Measurements from ENCODE around the gene ASXL1. TPM values are rescaled to one million over a fixed set of nuclear protein-coding genes. Genes with fewer than 3 reads are reported as not detected.

Gene ASXL1
- total and polyA plus RNA-seq, 2 donors from 2014 or later: 16.2 to 71.1 TPM

- H3K4me3 ChIP-seq (ENCODE audit: low read length in 3 of 3): no peak overlapping the region
- FAIRE-seq (no peak), DNase-seq (no peak)
- H3K27ac ChIP-seq (ENCODE audit: low read depth in 2 of 2, low read length in 2 of 2): no peak overlapping the region
- no peaks in the 10 kb centered on the region for H3K27me3 ChIP-seq (ENCODE audit: control insufficient read depth, insufficient read depth, low read length)
- intact Hi-C loops (cut with DNase I): no loop called here
- H3K4me1 ChIP-seq (ENCODE audit: control insufficient read depth in 2 of 3, insufficient read depth in 2 of 3, low read depth in 1 of 3, low read length in 3 of 3): no peaks in the 10 kb centered on the region
- H3K9me3 ChIP-seq (ENCODE audit: control insufficient read depth in 2 of 3, insufficient read depth in 1 of 3, low read length in 3 of 3): no peaks in the 10 kb centered on the region
- no peak overlapping the region for H3K9ac ChIP-seq (ENCODE audit: low read length in 3 of 3)
- H3K36me3 ChIP-seq (ENCODE audit: control insufficient read depth in 2 of 3, insufficient read depth in 3 of 3, low read length in 3 of 3): no peaks in the 10 kb centered on the region
- no peak for TF ChIP-seq CTCF (IDR thresholded peaks at IDR 0.05; ENCODE audit: borderline replicate concordance, extremely low read depth, insufficient read depth)
These were observed 58.1 kb downstream of the ASXL1 start for GRCh38 chr20:32416206-32416605.

- no peaks in the 10 kb centered on the region for H3K4me1 ChIP-seq (ENCODE audit: control insufficient read depth in 2 of 3, insufficient read depth in 2 of 3, low read depth in 1 of 3, low read length in 3 of 3)
- no peak for DNase-seq
- H3K9me3 ChIP-seq (ENCODE audit: control insufficient read depth in 2 of 3, insufficient read depth in 1 of 3, low read length in 3 of 3): no peaks in the 10 kb centered on the region
- no peak for FAIRE-seq
- intact Hi-C loops (cut with DNase I): no loop called here
- no peaks in the 10 kb centered on the region for H3K36me3 ChIP-seq (ENCODE audit: control insufficient read depth in 2 of 3, insufficient read depth in 3 of 3, low read length in 3 of 3)
- H3K9ac ChIP-seq (ENCODE audit: low read length in 3 of 3): no peak overlapping the region
- H3K27ac ChIP-seq (ENCODE audit: low read depth in 2 of 2, low read length in 2 of 2): no peak overlapping the region
- H3K4me3 ChIP-seq (ENCODE audit: low read length in 3 of 3): no peak overlapping the region
- no peak for TF ChIP-seq CTCF (IDR thresholded peaks at IDR 0.05; ENCODE audit: borderline replicate concordance, extremely low read depth, insufficient read depth)
- no peaks in the 10 kb centered on the region for H3K27me3 ChIP-seq (ENCODE audit: control insufficient read depth, insufficient read depth, low read length)
These were observed 60.2 kb downstream of the ASXL1 start for GRCh38 chr20:32418376-32418775.

- DNase-seq: no peak
- Histone ChIP-seq H3K9me3 (ENCODE audit: control insufficient read depth in 2 of 3, insufficient read depth in 1 of 3, low read length in 3 of 3) (no peaks in the 10 kb centered on the region), H3K36me3 (ENCODE audit: control insufficient read depth in 2 of 3, insufficient read depth in 3 of 3, low read length in 3 of 3) (no peaks in the 10 kb centered on the region), H3K4me3 (ENCODE audit: low read length in 3 of 3) (no peak overlapping the region), H3K4me1 (ENCODE audit: control insufficient read depth in 2 of 3, insufficient read depth in 2 of 3, low read depth in 1 of 3, low read length in 3 of 3) (no peaks in the 10 kb centered on the region), H3K27ac (ENCODE audit: low read depth in 2 of 2, low read length in 2 of 2) (no peak overlapping the region), H3K9ac (ENCODE audit: low read length in 3 of 3) (no peak overlapping the region), H3K27me3 (ENCODE audit: control insufficient read depth, insufficient read depth, low read length) (no peaks in the 10 kb centered on the region)
- FAIRE-seq: no peak
- TF ChIP-seq CTCF (IDR thresholded peaks at IDR 0.05; ENCODE audit: borderline replicate concordance, extremely low read depth, insufficient read depth): no peak
- intact Hi-C loops (cut with DNase I): no loop called here
These were observed 63.2 kb downstream of the ASXL1 start for GRCh38 chr20:32421290-32421689.

- H3K4me3 ChIP-seq (ENCODE audit: low read length in 3 of 3): no peak overlapping the region
- no peak for FAIRE-seq
- no peak overlapping the region for H3K9ac ChIP-seq (ENCODE audit: low read length in 3 of 3)
- no peaks in the 10 kb centered on the region for H3K4me1 ChIP-seq (ENCODE audit: control insufficient read depth in 2 of 3, insufficient read depth in 2 of 3, low read depth in 1 of 3, low read length in 3 of 3)
- no peak for DNase-seq
- no peak for TF ChIP-seq CTCF (IDR thresholded peaks at IDR 0.05; ENCODE audit: borderline replicate concordance, extremely low read depth, insufficient read depth)
- no peaks in the 10 kb centered on the region for H3K27me3 ChIP-seq (ENCODE audit: control insufficient read depth, insufficient read depth, low read length)
- no peak overlapping the region for H3K27ac ChIP-seq (ENCODE audit: low read depth in 2 of 2, low read length in 2 of 2)
- H3K36me3 ChIP-seq (ENCODE audit: control insufficient read depth in 2 of 3, insufficient read depth in 3 of 3, low read length in 3 of 3): peaks cover 7 to 43% (median 32%) of the 10 kb centered on the region in 3 donors
- H3K9me3 ChIP-seq (ENCODE audit: control insufficient read depth in 2 of 3, insufficient read depth in 1 of 3, low read length in 3 of 3): no peaks in the 10 kb centered on the region
- intact Hi-C loops (cut with DNase I): no loop called here
These were observed 69.9 kb downstream of the ASXL1 start for GRCh38 chr20:32427996-32428395.
